HepG2 (cell line): Measurements from ENCODE around the gene LSS.

Experiments
- AHDC1 ChIP-seq: sonication (generic); formaldehyde crosslinking; IDR thresholded peaks from 2 replicates; pipeline ENCODE4 v1.5.1; 2020; ENCODE audit warnings: mild to moderate bottlenecking, missing genetic modification reagents, borderline replicate concordance
- FOXA1 ChIP-seq, 2 experiments: fragments of 450-650 bp in 1 of 2; sonication (generic) in 1 of 2; formaldehyde crosslinking in 1 of 2; IDR thresholded peaks; 2 replicates each; pipeline versions ENCODE4 v1.4.0 to v1.6.1; 2016 to 2020; ENCODE audit warnings: missing genetic modification reagents in 1 of 2
- MAFF ChIP-seq: IDR thresholded peaks from 2 replicates; pipeline ENCODE4 v1.6.1; 2011; ENCODE audit warnings: low read depth, low read length, improper control_type of control experiment
- MBNL3 ChIP-seq: fragments of 250-450 bp; sonication (Bioruptor Pico); conservative IDR thresholded peaks from 2 replicates; pipeline ENCODE4 v1.8.0; 2022; ENCODE audit warnings: mild to moderate bottlenecking, inconsistent platforms
- POLR2AphosphoS5 ChIP-seq: IDR thresholded peaks from 2 replicates; pipeline ENCODE4 v1.6.1; 2012; ENCODE audit warnings: low read depth, low read length
- REPIN1 ChIP-seq: sonication (generic); formaldehyde crosslinking; IDR thresholded peaks from 2 replicates; pipeline ENCODE4 v1.8.0; 2022; ENCODE audit warnings: missing genetic modification reagents, low read depth, mild to moderate bottlenecking, borderline replicate concordance
- ZGPAT ChIP-seq: IDR thresholded peaks from 2 replicates; pipeline ENCODE4 v1.6.1; 2016; ENCODE audit warnings: mild to moderate bottlenecking
- ZNF292 ChIP-seq: sonication (generic); formaldehyde crosslinking; IDR thresholded peaks from 2 replicates; pipeline ENCODE4 v1.8.1; 2022; ENCODE audit warnings: mild to moderate bottlenecking, low read depth, missing genetic modification reagents, borderline replicate concordance
- ZNF549 ChIP-seq: sonication (generic); formaldehyde crosslinking; IDR thresholded peaks from 2 replicates; pipeline ENCODE4 v1.5.0; 2020; ENCODE audit warnings: missing genetic modification reagents
- TF ChIP-seq, protein P1 (sequence below): sonication (generic); formaldehyde crosslinking; IDR thresholded peaks from 2 replicates; pipeline ENCODE4 v1.5.0; 2020; ENCODE audit warnings: mild to moderate bottlenecking, missing genetic modification reagents, moderate library complexity
- TF ChIP-seq, protein P2 (sequence below): sonication (generic); formaldehyde crosslinking; IDR thresholded peaks from 2 replicates; pipeline ENCODE4 v1.5.1; 2020; ENCODE audit warnings: missing genetic modification reagents, mild to moderate bottlenecking, borderline replicate concordance

GRCh38 chr21:46184625-46185555 lies 43.7 kb downstream of the LSS start:
- no peak for TF ChIP-seq FOXA1 (IDR thresholded peaks at IDR 0.05)
- TF ChIP-seq FOXA1 (CRISPR knock-in tag; IDR thresholded peaks at IDR 0.05): no peak
- no peak for TF ChIP-seq POLR2AphosphoS5
- no peak for TF ChIP-seq ZGPAT
- TF ChIP-seq MBNL3: no peak
- TF ChIP-seq, protein P1, sequence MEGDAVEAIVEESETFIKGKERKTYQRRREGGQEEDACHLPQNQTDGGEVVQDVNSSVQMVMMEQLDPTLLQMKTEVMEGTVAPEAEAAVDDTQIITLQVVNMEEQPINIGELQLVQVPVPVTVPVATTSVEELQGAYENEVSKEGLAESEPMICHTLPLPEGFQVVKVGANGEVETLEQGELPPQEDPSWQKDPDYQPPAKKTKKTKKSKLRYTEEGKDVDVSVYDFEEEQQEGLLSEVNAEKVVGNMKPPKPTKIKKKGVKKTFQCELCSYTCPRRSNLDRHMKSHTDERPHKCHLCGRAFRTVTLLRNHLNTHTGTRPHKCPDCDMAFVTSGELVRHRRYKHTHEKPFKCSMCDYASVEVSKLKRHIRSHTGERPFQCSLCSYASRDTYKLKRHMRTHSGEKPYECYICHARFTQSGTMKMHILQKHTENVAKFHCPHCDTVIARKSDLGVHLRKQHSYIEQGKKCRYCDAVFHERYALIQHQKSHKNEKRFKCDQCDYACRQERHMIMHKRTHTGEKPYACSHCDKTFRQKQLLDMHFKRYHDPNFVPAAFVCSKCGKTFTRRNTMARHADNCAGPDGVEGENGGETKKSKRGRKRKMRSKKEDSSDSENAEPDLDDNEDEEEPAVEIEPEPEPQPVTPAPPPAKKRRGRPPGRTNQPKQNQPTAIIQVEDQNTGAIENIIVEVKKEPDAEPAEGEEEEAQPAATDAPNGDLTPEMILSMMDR (CRISPR knock-in tag): no peak
- TF ChIP-seq ZNF292: no peak
- no peak for TF ChIP-seq AHDC1
- no peak for TF ChIP-seq ZNF549 (CRISPR knock-in tag)
- TF ChIP-seq, protein P2, sequence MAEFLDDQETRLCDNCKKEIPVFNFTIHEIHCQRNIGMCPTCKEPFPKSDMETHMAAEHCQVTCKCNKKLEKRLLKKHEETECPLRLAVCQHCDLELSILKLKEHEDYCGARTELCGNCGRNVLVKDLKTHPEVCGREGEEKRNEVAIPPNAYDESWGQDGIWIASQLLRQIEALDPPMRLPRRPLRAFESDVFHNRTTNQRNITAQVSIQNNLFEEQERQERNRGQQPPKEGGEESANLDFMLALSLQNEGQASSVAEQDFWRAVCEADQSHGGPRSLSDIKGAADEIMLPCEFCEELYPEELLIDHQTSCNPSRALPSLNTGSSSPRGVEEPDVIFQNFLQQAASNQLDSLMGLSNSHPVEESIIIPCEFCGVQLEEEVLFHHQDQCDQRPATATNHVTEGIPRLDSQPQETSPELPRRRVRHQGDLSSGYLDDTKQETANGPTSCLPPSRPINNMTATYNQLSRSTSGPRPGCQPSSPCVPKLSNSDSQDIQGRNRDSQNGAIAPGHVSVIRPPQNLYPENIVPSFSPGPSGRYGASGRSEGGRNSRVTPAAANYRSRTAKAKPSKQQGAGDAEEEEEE (CRISPR knock-in tag): no peak
- TF ChIP-seq REPIN1 (CRISPR knock-in tag): no peak; the same call in 1 of the 2 replicates
- no peak for TF ChIP-seq MAFF
